HG03575 (cell line): Measurements from ENCODE around the gene TESK2.

Experiments used
- ATAC-seq: cut with Tn5 transposase; IDR thresholded peaks from one replicate; pipeline ENCODE4 v1.9.1; 2021; ENCODE audit not compliant: unreplicated experiment, insufficient number of reproducible peaks, low FRiP score; ENCODE audit errors: extremely low read depth

Gene TESK2

GRCh38 chr1:45297666-45298356 is 193.2 kb downstream of the TESK2 start:
- no peak for ATAC-seq
